Neural crest cell (in vitro differentiated cells): ENCODE results near the gene CDH26. TPM values are rescaled to one million over a fixed set of nuclear protein-coding genes. Genes with fewer than 3 reads are reported as not detected.
"Not testable (repeated sequence)": the region's sequence is repeated elsewhere in the genome, so short reads cannot be mapped to it uniquely, and the experiment has no call there.

ENCODE experiments used
- DNase-seq: peaks from one replicate; pipeline ENCODE4 v3.0.0; 2021; ENCODE audit warnings: low read depth, mixed read lengths, low spot score
- H3K27ac Mint-ChIP-seq: one replicate; pipeline ENCODE4 v1.8.0; 2021; ENCODE audit warnings: mild to moderate bottlenecking, mixed read lengths; ENCODE audit not compliant: unreplicated experiment
- H3K27me3 Mint-ChIP-seq: 2 replicates; pipeline ENCODE4 v1.8.0; 2021; ENCODE audit warnings: low read depth, mild to moderate bottlenecking, mixed read lengths
- H3K36me3 Mint-ChIP-seq: 2 replicates; pipeline ENCODE4 v1.8.0; 2021; ENCODE audit warnings: low read depth, mild to moderate bottlenecking, mixed read lengths
- H3K4me1 Mint-ChIP-seq: 2 replicates; pipeline ENCODE4 v1.8.0; 2021; ENCODE audit warnings: mixed read lengths
- H3K4me3 Mint-ChIP-seq: one replicate; pipeline ENCODE4 v1.8.0; 2021; ENCODE audit warnings: mild to moderate bottlenecking, mixed read lengths
- H3K9me3 Mint-ChIP-seq: 2 replicates; pipeline ENCODE4 v1.8.0; 2021; ENCODE audit warnings: mixed read lengths
- total RNA-seq: library from RNA; stranded (reverse); gene quantifications from 2 replicates; pipeline ENCODE4 v1.2.1, GENCODE V29; 2021
- TF ChIP-seq, protein P1 (sequence below): fragments of 200-600 bp; sonication (generic); conservative IDR thresholded peaks from 2 replicates; pipeline ENCODE4 v1.5.0; 2021; ENCODE audit warnings: antibody characterized with exemption, mild to moderate bottlenecking

The CDH26 gene
- total RNA-seq, 1 donor from 2014 or later: 0.89 TPM

DNA sequence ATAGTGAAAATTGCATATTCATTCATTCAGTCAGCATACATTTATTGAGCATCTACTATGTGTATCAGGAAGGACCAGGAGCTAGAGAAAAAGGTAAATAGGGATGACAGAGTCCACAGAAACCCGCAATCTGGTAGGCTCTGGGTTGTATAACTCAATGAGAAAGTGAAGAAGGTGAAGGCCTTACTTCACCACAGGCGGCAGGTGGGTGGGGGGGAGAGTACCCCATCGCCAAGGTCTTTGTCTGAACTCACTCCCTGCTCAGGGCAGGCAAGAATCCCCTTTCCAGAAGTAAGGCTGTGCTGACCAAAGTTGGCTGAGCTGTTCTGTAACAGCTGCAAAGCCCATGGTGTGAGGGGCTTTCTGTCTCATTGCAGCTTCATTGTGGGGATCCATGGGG, 81.3 kb downstream of the CDH26 start:
- Mint-ChIP-seq H3K27ac (no peak overlapping the region), H3K4me1 (peaks cover 29% of the 10 kb centered on the region), H3K9me3 (no peaks in the 10 kb centered on the region), H3K4me3 (no peak overlapping the region), H3K27me3 (no peaks in the 10 kb centered on the region), H3K36me3 (peaks cover 5% of the 10 kb centered on the region)
- no peak for DNase-seq
- TF ChIP-seq, protein P1, sequence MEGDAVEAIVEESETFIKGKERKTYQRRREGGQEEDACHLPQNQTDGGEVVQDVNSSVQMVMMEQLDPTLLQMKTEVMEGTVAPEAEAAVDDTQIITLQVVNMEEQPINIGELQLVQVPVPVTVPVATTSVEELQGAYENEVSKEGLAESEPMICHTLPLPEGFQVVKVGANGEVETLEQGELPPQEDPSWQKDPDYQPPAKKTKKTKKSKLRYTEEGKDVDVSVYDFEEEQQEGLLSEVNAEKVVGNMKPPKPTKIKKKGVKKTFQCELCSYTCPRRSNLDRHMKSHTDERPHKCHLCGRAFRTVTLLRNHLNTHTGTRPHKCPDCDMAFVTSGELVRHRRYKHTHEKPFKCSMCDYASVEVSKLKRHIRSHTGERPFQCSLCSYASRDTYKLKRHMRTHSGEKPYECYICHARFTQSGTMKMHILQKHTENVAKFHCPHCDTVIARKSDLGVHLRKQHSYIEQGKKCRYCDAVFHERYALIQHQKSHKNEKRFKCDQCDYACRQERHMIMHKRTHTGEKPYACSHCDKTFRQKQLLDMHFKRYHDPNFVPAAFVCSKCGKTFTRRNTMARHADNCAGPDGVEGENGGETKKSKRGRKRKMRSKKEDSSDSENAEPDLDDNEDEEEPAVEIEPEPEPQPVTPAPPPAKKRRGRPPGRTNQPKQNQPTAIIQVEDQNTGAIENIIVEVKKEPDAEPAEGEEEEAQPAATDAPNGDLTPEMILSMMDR: no peak

DNA sequence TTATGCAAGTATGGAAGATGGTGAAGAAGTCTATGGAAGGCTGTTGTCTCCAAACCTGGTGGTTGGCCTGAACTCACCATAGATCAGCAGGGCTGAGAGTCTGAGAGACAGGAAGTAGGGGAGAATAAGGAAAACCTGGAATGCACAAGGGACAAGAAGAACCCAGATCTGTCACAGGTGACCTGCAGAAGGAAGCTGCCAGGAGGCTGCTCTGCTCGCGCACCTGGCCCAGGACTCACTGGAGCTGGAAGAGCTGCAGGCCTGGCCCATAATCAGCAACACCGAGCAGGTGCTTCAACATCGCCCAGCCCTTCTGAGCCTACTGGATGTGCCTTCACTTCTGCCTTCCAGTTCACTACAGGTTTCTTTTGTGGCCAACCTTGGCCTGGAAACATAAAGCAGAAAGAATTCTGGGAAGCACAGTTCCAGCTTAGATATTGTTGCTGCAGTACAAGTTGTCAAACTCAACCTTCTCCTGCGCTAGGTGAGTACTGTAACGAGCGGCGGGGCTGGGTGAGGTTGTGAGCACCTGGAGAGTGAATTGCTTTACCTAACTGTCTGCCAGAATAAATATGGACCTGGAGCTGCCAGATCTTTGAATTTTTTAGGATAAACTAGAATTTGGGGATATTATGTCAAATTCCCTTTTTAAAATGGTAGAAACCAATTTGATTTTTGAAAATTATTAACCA, 82.4 kb downstream of the CDH26 start:
- peaks cover 18% of the 10 kb centered on the region for H3K4me1 Mint-ChIP-seq
- H3K9me3 Mint-ChIP-seq: no peaks in the 10 kb centered on the region
- TF ChIP-seq, protein P1: no peak
- no peak overlapping the region for H3K27ac Mint-ChIP-seq
- no peak for DNase-seq
- H3K4me3 Mint-ChIP-seq: no peak overlapping the region
- no peaks in the 10 kb centered on the region for H3K27me3 Mint-ChIP-seq
- H3K36me3 Mint-ChIP-seq: peaks cover 5% of the 10 kb centered on the region

DNA sequence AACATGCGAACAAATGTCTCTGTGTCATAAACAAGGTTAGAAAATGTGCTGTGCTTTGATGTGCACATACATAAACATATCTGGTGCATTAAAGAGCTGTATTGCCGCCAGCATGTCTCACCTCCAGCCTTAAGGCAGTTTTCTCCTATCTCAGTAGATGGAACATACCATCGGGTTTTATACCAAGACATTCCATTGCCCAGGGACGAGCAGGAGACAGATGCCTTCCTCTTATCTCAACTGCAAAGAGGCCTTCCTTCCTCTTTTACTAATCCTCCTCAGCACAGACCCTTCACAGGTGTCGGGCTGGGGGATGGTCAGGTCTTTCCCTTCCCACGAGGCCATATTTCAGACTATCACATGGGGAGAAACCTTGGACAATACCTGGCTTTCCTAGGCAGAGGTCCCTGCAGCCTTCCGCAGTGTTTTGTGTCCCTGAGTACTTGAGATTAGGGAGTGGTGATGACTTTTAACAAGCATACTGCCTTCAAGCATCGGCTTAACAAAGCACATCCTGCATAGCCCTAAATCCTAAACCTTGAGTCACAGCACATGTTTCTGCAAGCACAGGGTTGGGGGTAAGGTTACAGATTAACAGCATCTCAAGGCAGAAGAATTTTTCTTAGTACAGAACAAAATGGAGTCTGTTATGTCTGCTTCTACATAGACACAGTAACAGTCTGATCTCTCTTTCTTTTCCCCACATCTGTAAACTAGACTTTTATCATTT, 83.4 kb downstream of the CDH26 start:
- not testable (repeated sequence) for H3K36me3 Mint-ChIP-seq, H3K9me3 Mint-ChIP-seq, DNase-seq, H3K4me3 Mint-ChIP-seq, H3K27ac Mint-ChIP-seq, H3K27me3 Mint-ChIP-seq
- peaks cover 14% of the 10 kb centered on the region for H3K4me1 Mint-ChIP-seq

DNA sequence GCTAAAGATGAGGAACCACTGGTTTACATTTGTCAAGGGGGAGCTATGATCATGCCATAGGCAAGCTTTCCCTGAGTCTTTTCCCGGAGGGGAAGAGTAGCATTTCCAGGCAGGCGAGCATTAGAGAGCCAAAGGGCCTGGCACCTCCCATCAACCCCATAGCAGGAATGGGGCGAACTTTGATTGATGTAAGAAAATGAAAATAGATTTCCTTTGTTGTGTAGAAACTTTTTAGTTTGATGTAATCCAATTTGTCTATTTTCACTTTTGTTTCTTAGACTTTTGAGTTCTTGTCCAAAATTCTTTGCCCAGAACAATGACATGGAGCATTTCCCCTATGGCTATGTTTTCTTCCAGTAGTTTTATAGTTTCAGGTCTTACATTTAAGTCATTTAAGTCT, 85.2 kb downstream of the CDH26 start:
- peaks cover 4% of the 10 kb centered on the region for H3K4me1 Mint-ChIP-seq
- no peak overlapping the region for H3K27ac Mint-ChIP-seq
- no peaks in the 10 kb centered on the region for H3K27me3 Mint-ChIP-seq
- no peak overlapping the region for H3K4me3 Mint-ChIP-seq
- DNase-seq: no peak
- TF ChIP-seq, protein P1: no peak
- H3K36me3 Mint-ChIP-seq: peaks cover 5% of the 10 kb centered on the region
- no peaks in the 10 kb centered on the region for H3K9me3 Mint-ChIP-seq

DNA sequence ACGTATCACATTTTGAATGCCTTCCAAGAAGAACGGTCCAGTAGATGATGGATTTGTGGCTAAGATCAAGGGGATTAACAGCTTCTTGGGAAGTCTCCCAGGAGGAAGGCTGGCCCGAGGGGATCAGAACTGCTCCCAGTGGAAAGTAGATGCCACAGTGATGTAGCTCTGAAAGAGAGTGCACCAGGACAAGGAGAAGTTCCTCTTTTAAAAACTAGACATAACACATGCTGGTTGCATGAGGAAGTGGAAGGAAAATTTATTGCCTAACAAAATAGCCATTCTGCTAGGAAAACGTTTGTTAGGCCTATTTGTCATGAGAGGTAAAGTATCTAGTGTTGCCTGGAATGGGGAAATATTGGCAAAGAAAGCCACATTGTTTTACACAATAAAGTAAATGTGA, 87.8 kb downstream of the CDH26 start:
- Mint-ChIP-seq H3K27me3 (no peaks in the 10 kb centered on the region), H3K4me3 (no peak overlapping the region), H3K27ac (no peak overlapping the region), H3K36me3 (peaks cover 5% of the 10 kb centered on the region), H3K4me1 (peaks cover 4% of the 10 kb centered on the region), H3K9me3 (no peaks in the 10 kb centered on the region)
- TF ChIP-seq, protein P1: no peak
- DNase-seq: no peak

DNA sequence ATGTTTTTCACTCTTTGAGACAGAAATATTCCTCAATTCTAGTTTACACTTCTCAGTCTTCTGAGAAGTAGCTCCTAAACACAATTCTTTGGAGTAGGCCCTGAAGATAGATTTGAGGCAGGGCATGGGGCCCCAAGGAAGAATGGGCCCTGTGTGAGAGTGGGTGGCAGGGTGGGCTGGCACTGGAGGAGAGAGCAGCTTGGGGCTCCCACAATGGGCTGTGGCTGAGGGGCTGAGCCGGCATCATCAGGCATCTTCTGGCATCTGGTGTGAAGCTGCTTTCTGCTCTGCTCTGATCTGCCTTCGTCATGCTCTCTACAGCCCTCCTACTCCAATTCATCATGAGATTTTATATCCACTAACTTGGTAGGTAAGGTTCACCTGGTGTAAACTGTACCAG, 88.2 kb downstream of the CDH26 start:
- no peaks in the 10 kb centered on the region for H3K9me3 Mint-ChIP-seq
- peaks cover 5% of the 10 kb centered on the region for H3K36me3 Mint-ChIP-seq
- H3K27ac Mint-ChIP-seq: peak overlapping the region; percentile 46
- no peak for DNase-seq
- TF ChIP-seq, protein P1: no peak
- H3K4me1 Mint-ChIP-seq: peaks cover 4% of the 10 kb centered on the region
- H3K4me3 Mint-ChIP-seq: no peak overlapping the region
- H3K27me3 Mint-ChIP-seq: no peaks in the 10 kb centered on the region
